ENCODE results near the gene TSEN34.
"Not testable (repeated sequence)": the region's sequence is repeated elsewhere in the genome, so short reads cannot be mapped to it uniquely, and the experiment has no call there.

The TSEN34 gene

GRCh38 chr19:54188215-54188871, 2.8 kb upstream of the TSEN34 start:
- no peak for DNase-seq (ENCODE audit: low read depth)

- DNase-seq (ENCODE audit: low read depth): no peak
These were observed 1.9 kb upstream of the TSEN34 start, which contains the start of gene MBOAT7 for GRCh38 chr19:54189145-54189734. MBOAT7 (minus strand) TSS chr19:54189580; CDS start chr19:54188508, 1,072 bp downstream.

- DNase-seq (ENCODE audit: low read depth): peak; percentile 98
These were observed 1.2 kb upstream of the TSEN34 start for GRCh38 chr19:54189735-54190502.

DNA sequence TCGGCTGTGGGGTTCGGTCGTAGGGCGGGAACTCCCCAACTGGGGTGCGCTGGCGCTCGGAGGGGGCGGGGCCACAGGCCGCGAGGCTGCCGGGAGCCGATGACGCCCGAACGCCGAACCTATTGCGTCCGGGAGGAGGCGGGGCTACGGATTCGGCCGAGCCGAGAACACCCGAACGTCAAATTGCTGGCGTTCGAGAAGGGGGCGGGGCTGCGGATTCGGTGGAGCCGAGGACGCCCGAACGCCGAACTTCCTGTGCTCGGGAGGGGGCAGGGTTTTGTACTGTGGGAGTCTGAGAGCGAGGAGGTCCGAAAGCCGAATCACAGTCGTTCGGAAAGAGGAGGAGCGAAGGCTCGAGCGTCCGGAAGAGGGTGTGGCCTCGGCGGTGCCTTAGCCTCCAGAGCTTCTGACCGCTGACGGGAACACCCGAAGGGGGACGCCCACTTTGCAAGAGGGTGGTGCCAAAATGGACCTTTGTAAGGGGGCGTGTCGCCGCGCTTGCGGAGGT, 551 bp upstream of the TSEN34 start:
- peak; percentile 96 for DNase-seq (ENCODE audit: low read depth)

- DNase-seq (ENCODE audit: low read depth): no peak
These were observed 824 bp downstream of the TSEN34 start for GRCh38 chr19:54191811-54192453.

DNA sequence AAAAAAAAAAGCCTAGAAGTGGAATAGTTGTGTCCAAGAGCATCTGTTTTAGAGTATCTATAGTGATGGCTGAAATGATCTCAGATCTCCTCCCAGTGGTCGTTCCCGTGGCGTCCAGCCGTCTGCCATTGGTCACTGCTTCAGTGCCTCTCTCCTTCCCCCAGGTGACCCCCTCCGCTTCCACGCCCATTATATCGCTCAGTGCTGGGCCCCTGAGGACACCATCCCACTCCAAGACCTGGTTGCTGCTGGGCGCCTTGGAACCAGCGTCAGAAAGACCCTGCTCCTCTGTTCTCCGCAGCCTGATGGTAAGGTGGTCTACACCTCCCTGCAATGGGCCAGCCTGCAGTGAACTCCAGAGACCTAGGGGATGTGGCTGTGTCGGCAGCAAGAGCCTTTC, 1.9 kb downstream of the TSEN34 start:
- DNase-seq (ENCODE audit: low read depth): no peak

- DNase-seq (ENCODE audit: low read depth): not testable (repeated sequence)
These were observed 3.4 kb downstream of the TSEN34 start for GRCh38 chr19:54194463-54194862.

- DNase-seq (ENCODE audit: low read depth): no peak
These were observed 5.4 kb downstream of the TSEN34 start for GRCh38 chr19:54196536-54196935.

GRCh38 chr19:54197121-54197520, 6.0 kb downstream of the TSEN34 start:
- DNase-seq (ENCODE audit: low read depth): no peak

- no peak for DNase-seq (ENCODE audit: low read depth)
These were observed 8.3 kb downstream of the TSEN34 start for GRCh38 chr19:54199401-54199800.

DNA sequence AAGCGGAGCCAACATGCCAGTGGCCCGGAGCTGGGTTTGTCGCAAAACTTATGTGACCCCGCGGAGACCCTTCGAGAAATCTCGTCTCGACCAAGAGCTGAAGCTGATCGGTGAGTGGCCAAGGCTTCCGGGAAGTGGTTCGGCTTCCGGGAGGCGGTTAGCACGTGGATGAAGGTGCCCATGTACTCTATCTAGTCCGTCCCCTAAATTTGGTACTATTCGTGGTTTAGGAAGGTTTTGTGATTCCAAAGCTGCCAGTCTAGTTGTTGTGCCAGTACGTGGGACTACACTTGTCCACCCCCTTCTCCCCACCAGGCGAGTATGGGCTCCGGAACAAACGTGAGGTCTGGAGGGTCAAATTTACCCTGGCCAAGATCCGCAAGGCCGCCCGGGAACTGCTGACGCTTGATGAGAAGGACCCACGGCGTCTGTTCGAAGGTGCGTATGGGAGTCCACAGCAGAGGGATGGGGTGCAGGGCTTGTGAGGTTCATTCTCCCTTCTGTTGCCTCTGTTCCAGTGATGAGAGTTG, 10.1 kb downstream of the TSEN34 start:
- DNase-seq (ENCODE audit: low read depth): no peak

DNA sequence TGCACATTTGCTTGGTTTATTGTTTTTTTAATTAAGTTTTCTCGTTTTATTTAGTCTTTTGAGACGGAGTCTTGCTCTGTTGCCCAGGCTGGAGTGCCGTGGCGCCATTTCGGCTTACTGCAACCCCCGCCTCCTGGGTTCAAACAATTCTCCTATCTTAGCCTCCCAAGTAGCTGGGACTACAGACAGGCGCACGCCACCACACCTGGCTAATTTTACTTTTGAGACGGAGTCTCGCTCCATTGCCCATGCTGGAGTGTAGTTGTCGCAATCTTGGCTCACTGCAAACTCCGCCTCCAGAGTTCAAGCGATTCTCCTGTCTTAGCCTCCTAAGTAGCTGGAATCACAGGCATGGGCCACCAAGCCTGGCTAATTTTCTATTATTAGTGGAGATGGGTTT, 10.9 kb downstream of the TSEN34 start:
- no peak for DNase-seq (ENCODE audit: low read depth)

GRCh38 chr19:54203151-54203611, 12.1 kb downstream of the TSEN34 start:
- no peak for DNase-seq (ENCODE audit: low read depth)

DNA sequence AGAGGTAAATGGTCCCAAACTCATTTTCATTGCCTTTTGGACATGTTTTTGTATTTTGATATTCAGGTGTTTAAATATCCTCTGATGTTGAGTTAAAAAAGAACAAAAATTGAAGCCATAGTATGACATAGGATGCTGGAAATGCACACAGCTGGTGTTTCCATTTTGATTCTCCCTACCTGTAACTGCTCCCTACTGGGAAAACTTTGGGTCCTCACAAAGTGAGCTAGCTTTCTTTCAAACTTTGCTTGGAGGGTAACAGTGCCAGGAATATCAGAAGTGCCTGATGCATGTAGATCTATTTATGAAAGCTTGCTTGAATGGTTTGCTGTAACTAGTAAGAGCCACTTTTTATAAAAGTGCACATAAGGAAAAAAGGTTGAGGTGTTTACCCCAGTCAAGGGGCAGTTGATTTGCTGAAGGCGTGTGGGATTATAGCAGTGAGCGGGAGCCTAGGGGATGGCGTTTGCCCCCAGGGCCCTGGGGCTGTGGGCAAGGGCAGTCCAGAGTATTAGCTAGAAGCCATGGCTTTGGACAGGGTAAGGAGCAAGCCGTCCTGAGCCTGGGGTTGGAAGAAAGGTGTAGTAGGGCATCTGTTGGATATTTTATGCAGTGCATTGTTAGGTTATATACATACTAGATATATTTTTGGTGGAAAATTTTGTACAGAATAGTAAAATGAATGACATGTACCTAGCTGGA, 13.8 kb downstream of the TSEN34 start:
- DNase-seq (ENCODE audit: low read depth): no peak

DNA sequence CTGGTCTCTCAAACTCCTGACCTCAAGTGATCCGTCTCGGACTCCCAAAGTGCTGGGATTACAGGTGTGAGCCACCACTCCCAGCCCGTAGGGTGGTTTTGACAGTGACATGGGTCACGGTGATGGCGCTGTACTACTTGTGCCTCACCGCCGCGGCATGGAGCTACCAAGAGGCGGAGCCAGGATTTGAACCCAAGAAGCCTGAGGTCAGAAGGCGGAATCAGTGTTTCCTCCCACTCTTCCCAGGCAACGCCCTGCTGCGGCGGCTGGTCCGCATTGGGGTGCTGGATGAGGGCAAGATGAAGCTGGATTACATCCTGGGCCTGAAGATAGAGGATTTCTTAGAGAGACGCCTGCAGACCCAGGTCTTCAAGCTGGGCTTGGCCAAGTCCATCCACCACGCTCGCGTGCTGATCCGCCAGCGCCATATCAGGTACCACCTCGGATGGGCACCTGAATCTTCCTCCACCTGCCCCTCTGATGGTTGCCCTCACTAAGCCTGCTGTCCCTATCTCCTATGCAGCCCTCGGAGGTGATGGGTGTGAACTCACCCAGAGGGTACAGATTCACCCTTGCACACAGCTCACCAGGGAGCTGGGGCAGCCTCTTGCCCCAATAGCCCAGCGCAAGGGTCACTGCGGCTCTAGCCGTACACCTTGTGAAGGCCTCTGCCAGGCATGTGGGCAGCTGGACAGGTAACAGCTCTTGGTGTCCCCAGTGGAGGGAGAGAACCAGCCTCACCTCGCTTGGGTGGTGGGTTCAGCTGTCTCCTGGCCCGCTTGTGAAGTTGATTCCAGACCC, 15.1 kb downstream of the TSEN34 start:
- no peak for DNase-seq (ENCODE audit: low read depth)

- no peak for DNase-seq (ENCODE audit: low read depth)
These were observed 15.7 kb downstream of the TSEN34 start for GRCh38 chr19:54206831-54207177.

DNA sequence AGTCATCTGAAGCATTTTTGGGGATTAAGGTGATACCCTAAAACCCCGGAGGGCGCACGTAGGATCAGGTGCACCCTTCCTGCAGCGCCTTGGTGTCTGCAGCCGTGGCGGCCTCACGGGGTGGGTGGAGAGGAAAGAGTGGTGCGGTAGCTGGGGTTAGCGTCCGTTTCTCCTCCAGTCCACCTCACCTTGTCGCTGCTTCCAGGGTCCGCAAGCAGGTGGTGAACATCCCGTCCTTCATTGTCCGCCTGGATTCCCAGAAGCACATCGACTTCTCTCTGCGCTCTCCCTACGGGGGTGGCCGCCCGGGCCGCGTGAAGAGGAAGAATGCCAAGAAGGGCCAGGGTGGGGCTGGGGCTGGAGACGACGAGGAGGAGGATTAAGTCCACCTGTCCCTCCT, 16.1 kb downstream of the TSEN34 start:
- DNase-seq (ENCODE audit: low read depth): not testable (repeated sequence)

DNA sequence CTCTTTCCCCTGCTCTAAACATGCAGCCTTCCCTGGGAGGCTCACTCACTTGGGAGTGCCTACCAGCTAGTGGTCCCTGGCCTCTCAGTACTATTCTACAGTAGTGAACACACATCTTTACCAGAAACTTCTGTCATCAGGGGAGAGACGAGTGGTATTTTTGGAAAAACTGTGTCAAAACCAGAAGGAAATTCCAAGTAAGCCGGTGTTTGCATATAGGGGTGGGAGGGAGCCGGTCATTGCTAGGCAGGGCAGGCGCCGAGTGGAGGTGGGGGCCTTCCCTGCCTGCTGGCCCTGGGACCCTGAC, 16.5 kb downstream of the TSEN34 start:
- no peak for DNase-seq (ENCODE audit: low read depth)

DNA sequence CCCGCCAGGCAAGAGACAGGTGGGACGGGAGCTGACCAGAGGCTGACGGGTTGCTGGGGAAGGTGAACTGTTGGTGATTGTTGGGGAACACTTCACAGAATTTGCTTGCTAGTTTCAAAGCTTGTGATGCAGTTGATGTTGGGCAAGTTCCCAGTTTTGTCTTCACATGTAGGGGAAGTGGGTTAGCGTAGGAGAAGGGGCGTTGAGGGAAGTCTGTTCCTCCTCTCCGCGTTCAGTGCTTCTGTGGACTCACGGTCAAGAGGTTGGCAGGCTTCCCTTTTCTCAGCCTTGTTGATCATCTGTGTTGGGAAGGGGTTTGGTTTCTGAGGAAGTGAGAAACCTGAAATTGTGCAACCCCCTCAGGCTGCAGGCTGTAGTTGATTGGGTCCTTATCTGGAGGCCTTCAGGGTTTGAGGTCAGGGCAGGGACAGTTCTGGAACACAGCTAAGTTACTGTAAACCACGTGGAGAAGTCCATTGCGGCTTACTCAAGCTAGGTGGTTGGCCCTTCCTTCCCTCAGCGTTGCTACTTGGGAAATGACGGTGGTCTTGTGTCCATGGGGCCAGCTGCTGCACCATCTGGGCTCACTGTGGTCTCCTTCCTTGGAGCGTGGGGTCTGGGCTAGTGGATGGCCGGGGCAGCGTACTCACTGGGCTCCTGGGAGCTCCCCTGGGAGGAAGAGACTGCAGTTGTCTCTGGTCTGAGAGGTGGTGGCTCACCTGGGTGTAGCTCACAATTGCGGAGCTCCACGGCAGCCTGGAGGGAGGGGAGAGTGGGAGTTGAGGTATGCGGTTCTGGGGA, 17.1 kb downstream of the TSEN34 start:
- no peak for DNase-seq (ENCODE audit: low read depth)

DNA sequence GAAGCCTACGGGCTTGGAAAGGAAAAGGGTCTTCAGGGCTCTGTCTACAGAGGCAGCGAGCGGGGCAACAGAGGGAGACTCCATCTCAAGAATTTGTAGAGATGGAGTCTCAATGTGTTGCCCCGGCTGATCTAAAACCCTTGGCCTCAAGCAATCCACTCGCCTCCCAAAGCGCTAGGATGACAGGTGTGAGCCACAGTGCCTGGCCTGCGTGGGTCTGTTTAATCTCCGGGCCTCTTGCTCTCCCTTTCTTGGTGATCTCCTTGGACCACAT, 17.6 kb downstream of the TSEN34 start:
- no peak for DNase-seq (ENCODE audit: low read depth)

Measured in GM04503 (cell line).